ENCODE results near the gene B3GALNT2. TPM values are rescaled to one million over a fixed set of nuclear protein-coding genes. Genes with fewer than 3 reads are reported as not detected.
A peak's percentile ranks its signal among the peaks of the same experiment; 100 is the strongest.

B3GALNT2 gene
- total RNA-seq, 1 experiment from 2014 or later, result 26.4 TPM

DNA sequence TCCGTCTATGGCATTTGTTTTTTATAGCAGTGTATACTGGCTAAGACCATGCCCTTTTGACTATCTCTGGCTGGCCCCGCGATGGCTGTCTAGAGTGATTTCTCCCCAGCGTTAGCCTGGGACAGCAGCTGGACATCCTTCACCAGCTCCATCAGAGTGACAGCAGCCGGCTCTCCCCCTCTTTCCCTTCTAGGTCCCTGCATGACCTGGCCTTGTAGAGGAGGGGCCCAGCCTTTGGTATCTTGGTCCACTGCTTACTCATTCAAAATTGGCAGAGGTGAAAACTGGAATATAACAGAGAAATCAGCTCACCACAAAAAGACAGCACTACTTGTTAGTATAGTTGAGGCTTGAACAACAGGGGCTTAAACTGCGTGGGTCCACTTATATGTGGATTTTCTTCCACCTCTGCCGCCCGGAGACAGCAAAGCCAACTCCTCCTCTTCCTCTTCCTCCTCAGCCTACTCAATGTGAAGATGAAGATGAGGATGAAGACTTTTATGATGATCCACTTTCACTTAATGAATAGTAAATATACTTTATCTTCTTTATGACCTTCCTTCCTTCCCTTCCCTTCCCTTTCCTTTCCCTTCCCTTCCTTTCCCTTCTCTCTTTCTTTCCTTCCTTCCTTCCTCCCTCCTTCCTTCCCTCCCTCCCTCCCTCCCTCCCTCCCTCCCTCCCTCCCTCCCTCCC is 29.4 kb upstream of the B3GALNT2 start:
- Histone ChIP-seq H3F3A (ENCODE audit: low read length, unreplicated experiment) (no peaks in the 10 kb centered on the region), H3K9me2 (replicated peaks; ENCODE audit: low read length) (no peaks in the 10 kb centered on the region), H3K27ac (ENCODE audit: low read length) (no peak overlapping the region), H3K4me2 (ENCODE audit: low read length) (no peak overlapping the region), H3K4me3 (ENCODE audit: low read length) (no peak overlapping the region), H3K36me3 (ENCODE audit: low read depth, low read length) (no peaks in the 10 kb centered on the region), H3K27me3 (ENCODE audit: low read length) (no peaks in the 10 kb centered on the region), H3K79me2 (ENCODE audit: low read length) (no peaks in the 10 kb centered on the region), H3K4me1 (ENCODE audit: insufficient read depth, low read length) (peaks cover 13% of the 10 kb centered on the region), H2AFZ (ENCODE audit: low read length) (no peak overlapping the region), H4K20me1 (ENCODE audit: low read length) (no peaks in the 10 kb centered on the region), H3K9me3 (ENCODE audit: low read length) (no peaks in the 10 kb centered on the region), H3K9ac (ENCODE audit: low read length) (no peak overlapping the region)
- intact Hi-C loops (cut with micrococcal nuclease), result no loop called here
- TF ChIP-seq EZH2 (IDR thresholded peaks at IDR 0.05; ENCODE audit: low read length, unreplicated experiment) (no peak), EZH2phosphoT487 (IDR thresholded peaks at IDR 0.05; ENCODE audit: borderline replicate concordance, low read length) (no peak)
- TF ChIP-seq, protein P1, sequence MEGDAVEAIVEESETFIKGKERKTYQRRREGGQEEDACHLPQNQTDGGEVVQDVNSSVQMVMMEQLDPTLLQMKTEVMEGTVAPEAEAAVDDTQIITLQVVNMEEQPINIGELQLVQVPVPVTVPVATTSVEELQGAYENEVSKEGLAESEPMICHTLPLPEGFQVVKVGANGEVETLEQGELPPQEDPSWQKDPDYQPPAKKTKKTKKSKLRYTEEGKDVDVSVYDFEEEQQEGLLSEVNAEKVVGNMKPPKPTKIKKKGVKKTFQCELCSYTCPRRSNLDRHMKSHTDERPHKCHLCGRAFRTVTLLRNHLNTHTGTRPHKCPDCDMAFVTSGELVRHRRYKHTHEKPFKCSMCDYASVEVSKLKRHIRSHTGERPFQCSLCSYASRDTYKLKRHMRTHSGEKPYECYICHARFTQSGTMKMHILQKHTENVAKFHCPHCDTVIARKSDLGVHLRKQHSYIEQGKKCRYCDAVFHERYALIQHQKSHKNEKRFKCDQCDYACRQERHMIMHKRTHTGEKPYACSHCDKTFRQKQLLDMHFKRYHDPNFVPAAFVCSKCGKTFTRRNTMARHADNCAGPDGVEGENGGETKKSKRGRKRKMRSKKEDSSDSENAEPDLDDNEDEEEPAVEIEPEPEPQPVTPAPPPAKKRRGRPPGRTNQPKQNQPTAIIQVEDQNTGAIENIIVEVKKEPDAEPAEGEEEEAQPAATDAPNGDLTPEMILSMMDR (conservative IDR thresholded peaks at IDR 0.05; ENCODE audit: low read depth, low read length), result no peak
- POLR2A ChIA-PET (ENCODE audit: unreplicated experiment), result no interaction called here
- ATAC-seq (no peak), DNase-seq (peak; percentile 7)
- CTCF ChIA-PET, result no interaction called here
- no TSS peak for BruUV-seq (replicated peaks)

DNA sequence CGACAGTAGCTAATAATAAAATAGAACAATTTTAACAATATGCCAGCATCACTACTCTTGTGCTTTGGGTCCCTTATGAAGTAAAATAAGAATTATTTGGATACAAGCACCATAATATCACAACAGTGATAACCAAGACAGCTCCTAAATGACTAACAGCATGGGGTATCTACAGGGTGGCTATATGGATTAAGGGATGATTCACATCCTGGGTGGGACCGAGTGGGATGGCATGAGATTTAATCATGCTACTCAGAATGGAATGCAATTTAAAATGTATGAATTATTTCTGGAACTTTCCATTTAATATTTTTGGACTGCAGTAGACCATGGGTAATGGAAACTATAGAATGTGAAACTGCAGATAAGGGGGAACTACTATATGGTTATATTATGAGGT is 28.1 kb upstream of the B3GALNT2 start:
- Histone ChIP-seq H2AFZ (ENCODE audit: low read length) (no peak overlapping the region), H3K4me3 (ENCODE audit: low read length) (no peak overlapping the region), H3K9ac (ENCODE audit: low read length) (no peak overlapping the region), H3F3A (ENCODE audit: low read length, unreplicated experiment) (no peaks in the 10 kb centered on the region), H3K79me2 (ENCODE audit: low read length) (no peaks in the 10 kb centered on the region), H3K27me3 (ENCODE audit: low read length) (no peaks in the 10 kb centered on the region), H3K9me3 (ENCODE audit: low read length) (no peaks in the 10 kb centered on the region), H3K4me2 (ENCODE audit: low read length) (no peak overlapping the region), H3K36me3 (ENCODE audit: low read depth, low read length) (no peaks in the 10 kb centered on the region), H3K4me1 (ENCODE audit: insufficient read depth, low read length) (peaks cover 13% of the 10 kb centered on the region), H4K20me1 (ENCODE audit: low read length) (no peaks in the 10 kb centered on the region), H3K27ac (ENCODE audit: low read length) (peak overlapping the region; percentile 43; the same call in 1 of the 2 replicates), H3K9me2 (replicated peaks; ENCODE audit: low read length) (no peaks in the 10 kb centered on the region)
- DNase-seq (peak; percentile 71), ATAC-seq (peak; percentile 95)
- intact Hi-C loops (cut with micrococcal nuclease), result no loop called here
- no TSS peak for BruUV-seq (replicated peaks)
- TF ChIP-seq EZH2 (IDR thresholded peaks at IDR 0.05; ENCODE audit: low read length, unreplicated experiment), result no peak
- no peak for TF ChIP-seq EZH2phosphoT487 (IDR thresholded peaks at IDR 0.05; ENCODE audit: borderline replicate concordance, low read length)
- TF ChIP-seq, protein P1 (conservative IDR thresholded peaks at IDR 0.05; ENCODE audit: low read depth, low read length), result no peak
- POLR2A ChIA-PET (ENCODE audit: unreplicated experiment), result interaction anchor here (0.5 kb wide), 1 partner anchor 944 kb away, joined by 3 read pairs; no protein-coding TSS in a partner anchor
- CTCF ChIA-PET, result no interaction called here

DNA sequence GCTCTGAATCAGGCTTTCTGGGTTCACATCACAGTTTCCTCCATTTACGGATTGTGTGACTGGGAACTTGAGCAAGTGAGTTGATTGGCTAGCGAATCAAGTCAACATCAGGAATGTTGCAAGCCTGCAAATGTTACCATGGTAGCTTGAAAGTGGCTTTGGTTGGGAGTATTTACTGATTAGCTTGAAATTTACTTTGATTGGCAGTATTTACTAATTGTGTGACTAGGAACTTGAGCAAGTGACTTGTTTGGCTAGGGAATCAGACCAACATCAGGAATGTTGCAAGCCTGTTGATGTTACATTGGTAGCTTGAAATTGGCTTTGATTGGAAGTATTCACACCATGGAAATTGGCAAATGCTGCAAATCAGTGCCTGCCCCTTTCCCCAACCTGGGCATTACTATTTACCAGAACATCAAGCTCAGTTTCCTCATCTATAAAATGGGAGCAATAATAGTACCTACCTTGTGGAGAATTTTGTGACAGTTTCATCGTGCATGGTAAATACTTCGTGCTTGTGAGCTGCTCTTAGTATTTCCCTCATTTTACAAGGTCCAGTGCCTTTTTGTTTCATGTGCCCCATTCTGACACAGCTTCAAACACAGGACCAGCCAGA is 23.1 kb upstream of the B3GALNT2 start:
- BruUV-seq (replicated peaks), result no TSS peak
- no peaks in the 10 kb centered on the region for H3K9me3 ChIP-seq (ENCODE audit: low read length)
- no peak overlapping the region for H3K4me3 ChIP-seq (ENCODE audit: low read length)
- intact Hi-C loops (cut with micrococcal nuclease), result no loop called here
- H3K4me1 ChIP-seq (ENCODE audit: insufficient read depth, low read length), result peaks cover 6% of the 10 kb centered on the region
- H3K9me2 ChIP-seq (replicated peaks; ENCODE audit: low read length), result no peaks in the 10 kb centered on the region
- H3K27ac ChIP-seq (ENCODE audit: low read length), result no peak overlapping the region
- no peak overlapping the region for H3K9ac ChIP-seq (ENCODE audit: low read length)
- H3K27me3 ChIP-seq (ENCODE audit: low read length), result no peaks in the 10 kb centered on the region
- no peak for DNase-seq
- H3K36me3 ChIP-seq (ENCODE audit: low read depth, low read length), result no peaks in the 10 kb centered on the region
- H4K20me1 ChIP-seq (ENCODE audit: low read length), result no peaks in the 10 kb centered on the region
- H3K4me2 ChIP-seq (ENCODE audit: low read length), result no peak overlapping the region
- ChIA-PET CTCF (no interaction called here), POLR2A (ENCODE audit: unreplicated experiment) (interaction anchor here (0.6 kb wide), 1 partner anchor 131 kb away, joined by 3 read pairs; no protein-coding TSS in a partner anchor)
- H2AFZ ChIP-seq (ENCODE audit: low read length), result no peak overlapping the region
- ATAC-seq, result no peak
- TF ChIP-seq EZH2 (IDR thresholded peaks at IDR 0.05; ENCODE audit: low read length, unreplicated experiment) (no peak), EZH2phosphoT487 (IDR thresholded peaks at IDR 0.05; ENCODE audit: borderline replicate concordance, low read length) (no peak)
- TF ChIP-seq, protein P1 (conservative IDR thresholded peaks at IDR 0.05; ENCODE audit: low read depth, low read length), result no peak
- H3K79me2 ChIP-seq (ENCODE audit: low read length), result no peaks in the 10 kb centered on the region
- H3F3A ChIP-seq (ENCODE audit: low read length, unreplicated experiment), result no peaks in the 10 kb centered on the region

Data from PC-3 (cell line).